HG03097 (cell line): Measurements from ENCODE around the gene KRT82.

Experiments used
- ATAC-seq: cut with Tn5 transposase; IDR thresholded peaks from one replicate; pipeline ENCODE4 v1.9.1; 2021; ENCODE audit not compliant: unreplicated experiment, low FRiP score

Gene KRT82

GRCh38 chr12:52363111-52363679 is 42.9 kb downstream of the KRT82 start:
- no peak for ATAC-seq

GRCh38 chr12:52362118-52362726 is 43.9 kb downstream of the KRT82 start:
- ATAC-seq = no peak

- no peak for ATAC-seq
These were observed 44.6 kb downstream of the KRT82 start for GRCh38 chr12:52361553-52361952.

- no peak for ATAC-seq
These were observed 45.4 kb downstream of the KRT82 start for GRCh38 chr12:52360663-52361271.

GRCh38 chr12:52360106-52360662 is 46.0 kb downstream of the KRT82 start:
- no peak for ATAC-seq

GRCh38 chr12:52359621-52360061 is 46.5 kb downstream of the KRT82 start:
- ATAC-seq = no peak

GRCh38 chr12:52358575-52359350 is 47.4 kb downstream of the KRT82 start:
- ATAC-seq = no peak

GRCh38 chr12:52356762-52357580 is 49.2 kb downstream of the KRT82 start:
- ATAC-seq = no peak

GRCh38 chr12:52356031-52356761 is 49.9 kb downstream of the KRT82 start:
- ATAC-seq = no peak

- ATAC-seq = no peak
These were observed 51.0 kb downstream of the KRT82 start for GRCh38 chr12:52355176-52355575.

GRCh38 chr12:52354200-52354599 is 51.9 kb downstream of the KRT82 start:
- ATAC-seq = no peak

- ATAC-seq = no peak
These were observed 52.4 kb downstream of the KRT82 start for GRCh38 chr12:52353766-52354165.

- no peak for ATAC-seq
These were observed 53.2 kb downstream of the KRT82 start for GRCh38 chr12:52352951-52353350.

GRCh38 chr12:52351196-52352059 is 54.7 kb downstream of the KRT82 start:
- ATAC-seq = no peak

GRCh38 chr12:52350786-52351185 is 55.3 kb downstream of the KRT82 start:
- ATAC-seq = no peak

GRCh38 chr12:52350021-52350620 is 56.0 kb downstream of the KRT82 start:
- no peak for ATAC-seq

- no peak for ATAC-seq
These were observed 56.9 kb downstream of the KRT82 start for GRCh38 chr12:52349196-52349595.
